Midbrain (tissue), 1 donor: ENCODE measurements around the gene SPX.

Source experiments
- DNase-seq: peaks from one replicate; lab custom pipeline; 2025; lab: John Stamatoyannopoulos, UW

The SPX gene

GRCh38 chr12:21538061-21538653 is 12.1 kb downstream of the SPX start:
- no peak for DNase-seq

GRCh38 chr12:21539797-21540196 is 13.7 kb downstream of the SPX start:
- DNase-seq: no peak

GRCh38 chr12:21541773-21542172 is 15.7 kb downstream of the SPX start:
- DNase-seq: no peak

GRCh38 chr12:21542403-21542802 is 16.3 kb downstream of the SPX start:
- DNase-seq: no peak

- DNase-seq: no peak
Observed at GRCh38 chr12:21543151-21543550, 17.1 kb downstream of the SPX start.

GRCh38 chr12:21545557-21545956 is 19.5 kb downstream of the SPX start:
- no peak for DNase-seq

GRCh38 chr12:21546716-21547115 is 20.6 kb downstream of the SPX start:
- DNase-seq: no peak

- DNase-seq: no peak
Observed at GRCh38 chr12:21547437-21547836, 21.3 kb downstream of the SPX start.

GRCh38 chr12:21551841-21552465 is 25.9 kb downstream of the SPX start:
- DNase-seq: peak; percentile 34

- DNase-seq: no peak
Observed at GRCh38 chr12:21552635-21553328, 26.7 kb downstream of the SPX start.

GRCh38 chr12:21553329-21553675 is 27.2 kb downstream of the SPX start:
- no peak for DNase-seq

GRCh38 chr12:21558100-21558679 is 32.1 kb downstream of the SPX start:
- no peak for DNase-seq

GRCh38 chr12:21559855-21560569 is 33.9 kb downstream of the SPX start:
- no peak for DNase-seq

GRCh38 chr12:21561158-21561557 is 35.1 kb downstream of the SPX start:
- DNase-seq: no peak

- no peak for DNase-seq
Observed at GRCh38 chr12:21562859-21563258, 36.8 kb downstream of the SPX start.

- DNase-seq: no peak
Observed at GRCh38 chr12:21566223-21566906, 40.3 kb downstream of the SPX start.

- no peak for DNase-seq
Observed at GRCh38 chr12:21566907-21567394, 40.9 kb downstream of the SPX start.

GRCh38 chr12:21568115-21568514 is 42.0 kb downstream of the SPX start:
- no peak for DNase-seq

GRCh38 chr12:21571046-21571445 is 45.0 kb downstream of the SPX start:
- no peak for DNase-seq

- DNase-seq: no peak
Observed at GRCh38 chr12:21573733-21574358, 47.8 kb downstream of the SPX start.

- no peak for DNase-seq
Observed at GRCh38 chr12:21576431-21576830, 50.3 kb downstream of the SPX start.
